Measurements from ENCODE around the gene NTF3.

- TF ChIP-seq CTCF (IDR thresholded peaks at IDR 0.05 in 4 of 5, conservative IDR thresholded peaks at IDR 0.05 in 1 of 5) (no peak), POLR2A (IDR thresholded peaks at IDR 0.05) (no peak)
These were observed 32.2 kb downstream of the NTF3 start for GRCh38 chr12:5464096-5464495.

All from gastrocnemius medialis (tissue), 4 donors.